LNCaP clone FGC (cell line): Measurements from ENCODE around the gene GPT2.

Experiments used
- DNase-seq: peaks from one replicate; pipeline ENCODE4 v3.0.0-alpha.2; 2011; ENCODE audit warnings: low read depth
- H3K4me3 ChIP-seq: 2 replicates; pipeline ENCODE4 v1.5.1; 2011; ENCODE audit warnings: mild to moderate bottlenecking, low read depth, low read length, control low read depth
- CTCF ChIP-seq: IDR thresholded peaks from 2 replicates; pipeline ENCODE4 v1.5.1; 2012; ENCODE audit warnings: mild to moderate bottlenecking; ENCODE audit not compliant: control insufficient read depth, insufficient read depth; ENCODE audit errors: extremely low read depth

Gene GPT2

GRCh38 chr16:46899443-46900143 lies 15.4 kb downstream of the GPT2 start:
- no peak overlapping the region for H3K4me3 ChIP-seq
- TF ChIP-seq CTCF: no peak
- DNase-seq: no peak

- TF ChIP-seq CTCF: no peak
- no peak overlapping the region for H3K4me3 ChIP-seq
- DNase-seq: no peak
Measured at GRCh38 chr16:46900455-46901235, 16.5 kb downstream of the GPT2 start.

- no peak for TF ChIP-seq CTCF
Measured at GRCh38 chr16:46901709-46902108, 17.5 kb downstream of the GPT2 start.

GRCh38 chr16:46903255-46903905 lies 19.2 kb downstream of the GPT2 start:
- no peak for TF ChIP-seq CTCF
- no peak for DNase-seq
- H3K4me3 ChIP-seq: no peak overlapping the region

More at GRCh38 chr16:46901709-46902108, 17.5 kb downstream of the GPT2 start:
- H3K4me3 ChIP-seq: no peak overlapping the region
- no peak for DNase-seq

GRCh38 chr16:46904471-46904870 lies 20.3 kb downstream of the GPT2 start:
- no peak overlapping the region for H3K4me3 ChIP-seq
- TF ChIP-seq CTCF: no peak
- DNase-seq: no peak

- no peak for DNase-seq
- TF ChIP-seq CTCF: no peak
- H3K4me3 ChIP-seq: no peak overlapping the region
Measured at GRCh38 chr16:46906360-46907060, 22.3 kb downstream of the GPT2 start.
